Effector CD8-positive, alpha-beta T cell (primary cell): ENCODE data around the gene NLRC5.

ENCODE experiments used
- DNase-seq: peaks from one replicate; lab custom pipeline; 2025; lab: John Stamatoyannopoulos, UW

The NLRC5 gene

GRCh38 chr16:57025941-57026777 is 36.8 kb downstream of the NLRC5 start:
- DNase-seq, result no peak

GRCh38 chr16:57026778-57027062 is 37.4 kb downstream of the NLRC5 start:
- DNase-seq, result no peak

- no peak for DNase-seq
Observed at GRCh38 chr16:57027067-57027466, 37.7 kb downstream of the NLRC5 start.

GRCh38 chr16:57028086-57028485 is 38.7 kb downstream of the NLRC5 start:
- no peak for DNase-seq

GRCh38 chr16:57029161-57030160 is 40.1 kb downstream of the NLRC5 start:
- DNase-seq, result no peak

GRCh38 chr16:57030346-57030902 is 41.1 kb downstream of the NLRC5 start:
- no peak for DNase-seq

- no peak for DNase-seq
Observed at GRCh38 chr16:57031156-57031555, 41.8 kb downstream of the NLRC5 start.

- no peak for DNase-seq
Observed at GRCh38 chr16:57032346-57032745, 43.0 kb downstream of the NLRC5 start.

- DNase-seq, result no peak
Observed at GRCh38 chr16:57032931-57033330, 43.6 kb downstream of the NLRC5 start.

GRCh38 chr16:57036315-57036714 is 47.0 kb downstream of the NLRC5 start:
- no peak for DNase-seq

- no peak for DNase-seq
Observed at GRCh38 chr16:57036945-57037344, 47.6 kb downstream of the NLRC5 start.

- no peak for DNase-seq
Observed at GRCh38 chr16:57038166-57038565, 48.8 kb downstream of the NLRC5 start.

- DNase-seq, result no peak
Observed at GRCh38 chr16:57039148-57039812, 49.9 kb downstream of the NLRC5 start.

GRCh38 chr16:57041182-57042156 is 52.1 kb downstream of the NLRC5 start:
- peak; percentile 48 for DNase-seq

GRCh38 chr16:57042157-57043111 is 53.1 kb downstream of the NLRC5 start:
- DNase-seq, result peak; percentile 15

GRCh38 chr16:57043248-57043647 is 53.9 kb downstream of the NLRC5 start:
- no peak for DNase-seq

GRCh38 chr16:57044931-57045693 is 55.8 kb downstream of the NLRC5 start:
- no peak for DNase-seq

- peak; percentile 21 for DNase-seq
Observed at GRCh38 chr16:57045694-57046381, 56.5 kb downstream of the NLRC5 start.
